HCT116 (cell line): ENCODE results near the gene PCMTD2. TPM values are rescaled to one million over a fixed set of nuclear protein-coding genes. Genes with fewer than 3 reads are reported as not detected.
A peak's percentile ranks its signal among the peaks of the same experiment; 100 is the strongest.

Experiments
- ATAC-seq: fragments of 200-7000 bp; cut with Tn5 transposase; 2 replicates; pipeline ENCODE4 v1.9.1; 2020; ENCODE audit warnings: mild to moderate bottlenecking, moderate library complexity
- BruUV-seq: library from RNA; stranded (reverse); fragments of 400-500 nt; replicated peaks from 2 replicates; lab custom pipeline; 2021; lab: Mats Ljungman, UMichigan
- CTCF ChIA-PET: fragments of 300-600 bp; sonication (Branson Sonifier 250); formaldehyde crosslinking; loops from one replicate; lab custom pipeline; 2021; ENCODE audit warnings: antibody characterized with exemption; lab: Charles Lee
- POLR2A ChIA-PET: fragments of 300-600, 350-600 bp; sonication (Branson Sonifier 250); formaldehyde crosslinking; loops from one replicate; lab custom pipeline; 2021; ENCODE audit warnings: antibody characterized with exemption; lab: Charles Lee
- RAD21 ChIA-PET, 2 experiments: fragments of 300-600 bp; sonication (Branson Sonifier 250); formaldehyde crosslinking; loops; one replicate each; lab custom pipeline; 2023; ENCODE audit warnings: low total read pairs in 2 of 2; ENCODE audit not compliant: uncharacterized antibody in 2 of 2, unreplicated experiment in 2 of 2, low non-redundant PET in 1 of 2; lab: Charles Lee
- DNase-seq: peaks from one replicate; pipeline ENCODE4 v3.0.0-alpha.2; 2010; ENCODE audit warnings: low read depth, low spot score
- H2AFZ ChIP-seq: fragments of 200-600 bp; shearing (Covaris generic), sonication (generic); 2 replicates; pipeline ENCODE4 v1.6.1; 2017; ENCODE audit warnings: low read depth, mixed run types, mixed read lengths, antibody characterized with exemption, low read length; ENCODE audit not compliant: poor library complexity, severe bottlenecking
- H3K27ac ChIP-seq: 2 replicates; pipeline ENCODE4 v1.5.1; 2012; ENCODE audit warnings: low read depth, low read length
- H3K27me3 ChIP-seq: fragments of 200-600 bp; sonication (generic); 2 replicates; pipeline ENCODE4 v1.6.1; 2016; ENCODE audit warnings: mixed run types, low read length, mixed read lengths; ENCODE audit not compliant: insufficient read depth
- H3K36me3 ChIP-seq, 2 experiments: fragments of 200-500 bp in 1 of 2; fragments of 200-600 bp in 1 of 2; sonication (Bioruptor generic) in 1 of 2; sonication (generic) in 1 of 2; 2 replicates each; pipeline versions ENCODE4 v1.5.1 to v1.6.1; 2014 to 2016; ENCODE audit warnings: low read length in 2 of 2, inconsistent platforms in 1 of 2, mixed read lengths in 1 of 2, mixed run types in 1 of 2; ENCODE audit not compliant: insufficient read depth in 2 of 2, control insufficient read depth in 1 of 2
- H3K4me1 ChIP-seq, 2 experiments: fragments of 200-600 bp in 1 of 2; sonication (generic) in 1 of 2; 2 replicates each; pipeline versions ENCODE4 v1.5.1 to v1.6.1; 2012 to 2017; ENCODE audit warnings: low read length in 2 of 2, inconsistent platforms in 1 of 2, mild to moderate bottlenecking in 1 of 2, mixed read lengths in 1 of 2, mixed run types in 1 of 2, moderate library complexity in 1 of 2; ENCODE audit not compliant: insufficient read depth in 2 of 2, control insufficient read depth in 1 of 2
- H3K4me2 ChIP-seq: fragments of 200-600 bp; sonication (generic); 2 replicates; pipeline ENCODE4 v1.6.1; 2017; ENCODE audit warnings: mixed run types, low read length, mixed read lengths
- H3K4me3 ChIP-seq, 2 experiments: fragments of 200-600 bp in 1 of 2; sonication (generic) in 1 of 2; replicated peaks in 1 of 2; 2 replicates each; pipeline ENCODE4 v1.5.1; 2011 to 2016; ENCODE audit warnings: low read length in 2 of 2, control low read depth in 1 of 2, low read depth in 1 of 2, mild to moderate bottlenecking in 1 of 2, mixed read lengths in 1 of 2, mixed run types in 1 of 2
- H3K79me2 ChIP-seq: fragments of 200-600 bp; sonication (generic); 2 replicates; pipeline ENCODE4 v1.6.1; 2017; ENCODE audit warnings: mild to moderate bottlenecking, mixed run types, low read length, moderate library complexity, mixed read lengths; ENCODE audit not compliant: insufficient read depth
- H3K9ac ChIP-seq: fragments of 200-600 bp; sonication (generic); 2 replicates; pipeline ENCODE4 v1.6.1; 2016; ENCODE audit warnings: low read length, mixed read lengths
- H3K9me2 ChIP-seq: fragments of 200-600 bp; sonication (generic), shearing (Covaris generic); 2 replicates; pipeline ENCODE4 v1.6.1; 2017; ENCODE audit warnings: mixed run types, mild to moderate bottlenecking, moderate library complexity; ENCODE audit not compliant: insufficient read depth
- H3K9me3 ChIP-seq, 2 experiments: fragments of 200-500 bp in 1 of 2; fragments of 200-600 bp in 1 of 2; sonication (Bioruptor generic) in 1 of 2; sonication (generic) in 1 of 2; 2 replicates each; pipeline ENCODE4 v1.6.1; 2014 to 2017; ENCODE audit warnings: low read length in 2 of 2, mixed read lengths in 2 of 2, inconsistent platforms in 1 of 2, low read depth in 1 of 2, mild to moderate bottlenecking in 1 of 2, mixed run types in 1 of 2, moderate library complexity in 1 of 2; ENCODE audit not compliant: control insufficient read depth in 1 of 2, insufficient read depth in 1 of 2
- H4K20me1 ChIP-seq: fragments of 200-600 bp; sonication (generic), shearing (Covaris generic); 2 replicates; pipeline ENCODE4 v1.6.1; 2017; ENCODE audit warnings: mixed run types, mild to moderate bottlenecking, moderate library complexity; ENCODE audit not compliant: insufficient read depth
- CBX3 ChIP-seq: IDR thresholded peaks from 2 replicates; pipeline ENCODE4 v1.6.1; 2012; ENCODE audit warnings: low read depth
- CEBPB ChIP-seq: IDR thresholded peaks from 2 replicates; pipeline ENCODE4 v1.6.1; 2012; ENCODE audit warnings: low read depth
- EGR1 ChIP-seq: IDR thresholded peaks from 2 replicates; pipeline ENCODE4 v1.6.1; 2012; ENCODE audit warnings: low read depth
- ELF1 ChIP-seq: IDR thresholded peaks from 2 replicates; pipeline ENCODE4 v1.6.1; 2012; ENCODE audit warnings: low read depth, borderline replicate concordance
- EZH2phosphoT487 ChIP-seq: fragments of 200-600 bp; IDR thresholded peaks from 2 replicates; pipeline ENCODE4 v1.6.1; 2018; ENCODE audit warnings: antibody characterized with exemption, borderline replicate concordance
- POLR2A ChIP-seq: IDR thresholded peaks from 2 replicates; pipeline ENCODE4 v1.7.0; 2011; ENCODE audit warnings: borderline replicate concordance; ENCODE audit not compliant: insufficient read depth, insufficient read length; ENCODE audit errors: extremely low read depth
- POLR2AphosphoS5 ChIP-seq: IDR thresholded peaks from 2 replicates; pipeline ENCODE4 v1.6.1; 2011; ENCODE audit warnings: mild to moderate bottlenecking, low read depth, low read length, moderate library complexity
- SIN3A ChIP-seq: IDR thresholded peaks from 2 replicates; pipeline ENCODE4 v1.6.1; 2012; ENCODE audit warnings: low read depth
- SP1 ChIP-seq: IDR thresholded peaks from 2 replicates; pipeline ENCODE4 v1.6.1; 2012; ENCODE audit warnings: low read depth
- SRF ChIP-seq: IDR thresholded peaks from 2 replicates; pipeline ENCODE4 v1.6.1; 2012; ENCODE audit warnings: low read depth
- TCF7L2 ChIP-seq: IDR thresholded peaks from 2 replicates; pipeline ENCODE4 v1.7.0; 2011; ENCODE audit warnings: borderline replicate concordance, inconsistent platforms; ENCODE audit not compliant: insufficient read depth, insufficient read length; ENCODE audit errors: extremely low read depth
- YY1 ChIP-seq: IDR thresholded peaks from 2 replicates; pipeline ENCODE4 v1.6.1; 2011; ENCODE audit warnings: low read length, low read depth, moderate library complexity, mild to moderate bottlenecking; ENCODE audit not compliant: insufficient replicate concordance; ENCODE audit errors: extremely low read depth
- ZFX ChIP-seq: fragments of 450-650 bp; IDR thresholded peaks from 2 replicates; pipeline ENCODE4 v1.6.1; 2017
- intact Hi-C: fragments of 100-400 bp; cut with micrococcal nuclease; formaldehyde crosslinking; loops from 2 replicates; pipeline ENCODE4 v1.10.0; 2022
- total RNA-seq: library from RNA; stranded (reverse); gene quantifications from one replicate; pipeline ENCODE4 v1.2.1, GENCODE V29; 2021; ENCODE audit not compliant: unreplicated experiment
- TF ChIP-seq, protein P1 (sequence below): IDR thresholded peaks from 2 replicates; pipeline ENCODE4 v1.6.1; 2012; ENCODE audit warnings: low read depth
- TF ChIP-seq, protein P2 (sequence below): IDR thresholded peaks from 2 replicates; pipeline ENCODE4 v1.6.1; 2011; ENCODE audit warnings: mild to moderate bottlenecking, low read length, moderate library complexity; ENCODE audit not compliant: insufficient replicate concordance; ENCODE audit errors: extremely low read depth

PCMTD2 gene
- total RNA-seq, 1 experiment from 2014 or later = 44.7 TPM

DNA sequence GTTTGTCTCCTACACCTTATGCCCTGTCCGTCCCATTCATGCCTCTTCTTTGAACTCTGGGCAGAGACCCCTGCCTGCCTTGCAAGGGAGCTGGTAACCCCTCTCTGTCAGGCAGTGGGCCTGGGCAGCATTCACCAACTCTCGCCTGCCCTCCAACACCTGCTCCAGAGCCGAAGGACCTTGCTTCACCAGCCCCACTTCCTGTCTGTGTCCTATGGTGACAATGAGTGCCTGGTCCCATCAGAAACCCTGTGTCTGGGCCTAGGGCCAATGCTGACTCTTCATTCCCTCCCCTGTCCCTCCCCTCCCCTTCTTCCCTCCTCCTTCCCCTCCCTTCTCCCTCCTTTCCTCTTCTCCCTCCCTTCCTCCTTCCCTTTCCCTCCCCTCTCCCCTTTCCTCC, 22.8 kb upstream of the PCMTD2 start:
- H3K27ac ChIP-seq = no peak overlapping the region
- no peaks in the 10 kb centered on the region for H3K9me3 ChIP-seq
- H3K9me2 ChIP-seq = no peaks in the 10 kb centered on the region
- H3K27me3 ChIP-seq = no peaks in the 10 kb centered on the region
- no peaks in the 10 kb centered on the region for H4K20me1 ChIP-seq
- POLR2A ChIA-PET = no interaction called here
- H3K4me3 ChIP-seq = no peak overlapping the region
- BruUV-seq = no TSS peak
- no peak overlapping the region for H3K4me2 ChIP-seq
- TF ChIP-seq, protein P1, sequence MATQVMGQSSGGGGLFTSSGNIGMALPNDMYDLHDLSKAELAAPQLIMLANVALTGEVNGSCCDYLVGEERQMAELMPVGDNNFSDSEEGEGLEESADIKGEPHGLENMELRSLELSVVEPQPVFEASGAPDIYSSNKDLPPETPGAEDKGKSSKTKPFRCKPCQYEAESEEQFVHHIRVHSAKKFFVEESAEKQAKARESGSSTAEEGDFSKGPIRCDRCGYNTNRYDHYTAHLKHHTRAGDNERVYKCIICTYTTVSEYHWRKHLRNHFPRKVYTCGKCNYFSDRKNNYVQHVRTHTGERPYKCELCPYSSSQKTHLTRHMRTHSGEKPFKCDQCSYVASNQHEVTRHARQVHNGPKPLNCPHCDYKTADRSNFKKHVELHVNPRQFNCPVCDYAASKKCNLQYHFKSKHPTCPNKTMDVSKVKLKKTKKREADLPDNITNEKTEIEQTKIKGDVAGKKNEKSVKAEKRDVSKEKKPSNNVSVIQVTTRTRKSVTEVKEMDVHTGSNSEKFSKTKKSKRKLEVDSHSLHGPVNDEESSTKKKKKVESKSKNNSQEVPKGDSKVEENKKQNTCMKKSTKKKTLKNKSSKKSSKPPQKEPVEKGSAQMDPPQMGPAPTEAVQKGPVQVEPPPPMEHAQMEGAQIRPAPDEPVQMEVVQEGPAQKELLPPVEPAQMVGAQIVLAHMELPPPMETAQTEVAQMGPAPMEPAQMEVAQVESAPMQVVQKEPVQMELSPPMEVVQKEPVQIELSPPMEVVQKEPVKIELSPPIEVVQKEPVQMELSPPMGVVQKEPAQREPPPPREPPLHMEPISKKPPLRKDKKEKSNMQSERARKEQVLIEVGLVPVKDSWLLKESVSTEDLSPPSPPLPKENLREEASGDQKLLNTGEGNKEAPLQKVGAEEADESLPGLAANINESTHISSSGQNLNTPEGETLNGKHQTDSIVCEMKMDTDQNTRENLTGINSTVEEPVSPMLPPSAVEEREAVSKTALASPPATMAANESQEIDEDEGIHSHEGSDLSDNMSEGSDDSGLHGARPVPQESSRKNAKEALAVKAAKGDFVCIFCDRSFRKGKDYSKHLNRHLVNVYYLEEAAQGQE = no peak
- no peak overlapping the region for H2AFZ ChIP-seq
- H3K9ac ChIP-seq = no peak overlapping the region
- CTCF ChIA-PET = no interaction called here
- no peaks in the 10 kb centered on the region for H3K36me3 ChIP-seq
- no peaks in the 10 kb centered on the region for H3K79me2 ChIP-seq
- intact Hi-C loops = no loop called here
- peak; percentile 65 for ATAC-seq
- peaks cover 0 to 4% of the 10 kb centered on the region in 2 experiments; a peak in 1 of 4 replicates for H3K4me1 ChIP-seq
- no peak for DNase-seq
- RAD21 ChIA-PET = no interaction called here

DNA sequence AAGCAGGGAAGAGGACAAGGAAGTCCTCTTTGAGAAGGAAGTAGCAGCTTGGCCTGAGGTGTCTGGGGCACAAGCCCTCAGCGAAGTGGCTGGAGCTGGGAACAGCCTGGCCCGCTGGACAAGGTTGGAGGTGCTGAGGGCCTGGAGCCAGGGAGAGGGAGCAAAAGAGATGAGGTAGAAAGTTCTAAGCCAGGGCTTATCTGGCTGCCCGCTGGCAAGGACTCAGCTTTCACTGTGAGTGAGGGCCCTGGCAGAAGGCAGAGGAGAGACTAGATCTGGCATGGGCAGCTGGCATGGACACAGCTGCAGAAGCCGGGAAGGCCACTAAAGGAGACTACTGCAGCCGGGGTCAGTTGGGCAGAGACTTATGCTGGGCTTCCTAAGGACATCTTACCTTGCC, 21.8 kb upstream of the PCMTD2 start:
- Histone ChIP-seq H3K4me2 (no peak overlapping the region), H3K36me3 (no peaks in the 10 kb centered on the region), H3K27ac (no peak overlapping the region), H3K9me3 (no peaks in the 10 kb centered on the region), H3K9me2 (no peaks in the 10 kb centered on the region), H4K20me1 (no peaks in the 10 kb centered on the region), H3K79me2 (no peaks in the 10 kb centered on the region), H3K27me3 (no peaks in the 10 kb centered on the region), H2AFZ (no peak overlapping the region), H3K4me3 (no peak overlapping the region), H3K9ac (no peak overlapping the region), H3K4me1 (peaks cover 0 to 4% of the 10 kb centered on the region in 2 experiments; a peak in 1 of 4 replicates)
- RAD21 ChIA-PET = no interaction called here
- intact Hi-C loops = no loop called here
- ATAC-seq (no peak), DNase-seq (no peak)
- no TSS peak for BruUV-seq
- POLR2A ChIA-PET = no interaction called here
- CTCF ChIA-PET = no interaction called here
- TF ChIP-seq POLR2AphosphoS5 (no peak), TCF7L2 (no peak), SP1 (no peak), YY1 (no peak), EGR1 (no peak), SRF (no peak), CBX3 (no peak), POLR2A (no peak), EZH2phosphoT487 (no peak), SIN3A (no peak), CEBPB (no peak), ELF1 (no peak), ZFX (no peak)
- TF ChIP-seq, protein P2, sequence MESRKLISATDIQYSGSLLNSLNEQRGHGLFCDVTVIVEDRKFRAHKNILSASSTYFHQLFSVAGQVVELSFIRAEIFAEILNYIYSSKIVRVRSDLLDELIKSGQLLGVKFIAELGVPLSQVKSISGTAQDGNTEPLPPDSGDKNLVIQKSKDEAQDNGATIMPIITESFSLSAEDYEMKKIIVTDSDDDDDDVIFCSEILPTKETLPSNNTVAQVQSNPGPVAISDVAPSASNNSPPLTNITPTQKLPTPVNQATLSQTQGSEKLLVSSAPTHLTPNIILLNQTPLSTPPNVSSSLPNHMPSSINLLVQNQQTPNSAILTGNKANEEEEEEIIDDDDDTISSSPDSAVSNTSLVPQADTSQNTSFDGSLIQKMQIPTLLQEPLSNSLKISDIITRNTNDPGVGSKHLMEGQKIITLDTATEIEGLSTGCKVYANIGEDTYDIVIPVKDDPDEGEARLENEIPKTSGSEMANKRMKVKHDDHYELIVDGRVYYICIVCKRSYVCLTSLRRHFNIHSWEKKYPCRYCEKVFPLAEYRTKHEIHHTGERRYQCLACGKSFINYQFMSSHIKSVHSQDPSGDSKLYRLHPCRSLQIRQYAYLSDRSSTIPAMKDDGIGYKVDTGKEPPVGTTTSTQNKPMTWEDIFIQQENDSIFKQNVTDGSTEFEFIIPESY = no peak
